Measurements from ENCODE around the gene NLRP5.
A peak's percentile ranks its signal among the peaks of the same experiment; 100 is the strongest.
"Not testable (repeated sequence)": the region's sequence is repeated elsewhere in the genome, so short reads cannot be mapped to it uniquely, and the experiment has no call there.

NLRP5 gene

GRCh38 chr19:56099638-56100539 is 113.3 kb downstream of the NLRP5 start:
- DNase-seq, result no peak

GRCh38 chr19:56101095-56101494 is 114.5 kb downstream of the NLRP5 start:
- DNase-seq, result no peak

DNA sequence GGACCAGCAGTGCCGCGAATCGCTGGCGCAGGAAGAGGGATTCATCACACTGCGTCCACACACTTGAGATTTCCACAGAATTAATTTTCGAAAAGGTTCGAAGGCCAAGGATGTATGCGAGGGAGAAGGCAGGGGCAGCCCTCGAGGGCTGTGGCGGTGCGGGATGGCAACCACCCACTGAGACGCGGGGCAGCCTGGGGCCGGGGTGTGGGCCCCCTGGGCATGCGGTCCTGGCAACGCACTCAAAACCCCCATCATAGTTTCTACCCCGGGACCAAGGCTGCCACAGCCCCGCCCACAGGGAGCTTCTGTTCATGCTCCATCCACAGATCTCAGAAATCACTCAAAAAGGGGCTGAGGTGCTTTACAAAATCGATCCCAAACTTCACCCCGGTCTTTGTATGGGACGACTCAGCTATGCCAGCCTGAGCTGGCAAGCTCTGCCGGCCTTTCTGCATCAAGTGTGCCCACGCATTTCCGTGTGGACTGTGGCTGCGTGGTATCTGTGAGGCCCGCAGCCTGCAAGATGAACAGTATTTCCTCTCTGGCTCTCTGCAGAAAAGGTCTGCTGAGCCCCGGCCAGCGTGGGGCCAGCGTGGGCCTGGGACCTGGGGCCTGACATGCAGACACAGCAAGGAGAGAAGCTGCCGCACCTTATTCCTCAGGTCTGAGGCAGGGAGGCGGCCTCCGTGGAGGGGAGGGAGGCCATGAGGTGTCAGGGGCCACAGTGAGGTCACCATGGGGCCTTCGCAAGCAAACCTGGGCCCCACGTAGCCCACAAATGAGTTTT is 115.4 kb downstream of the NLRP5 start:
- peak; percentile 24 to 36 (median 33) for DNase-seq

- DNase-seq, result no peak
These were observed 116.5 kb downstream of the NLRP5 start for GRCh38 chr19:56103027-56103614.

DNA sequence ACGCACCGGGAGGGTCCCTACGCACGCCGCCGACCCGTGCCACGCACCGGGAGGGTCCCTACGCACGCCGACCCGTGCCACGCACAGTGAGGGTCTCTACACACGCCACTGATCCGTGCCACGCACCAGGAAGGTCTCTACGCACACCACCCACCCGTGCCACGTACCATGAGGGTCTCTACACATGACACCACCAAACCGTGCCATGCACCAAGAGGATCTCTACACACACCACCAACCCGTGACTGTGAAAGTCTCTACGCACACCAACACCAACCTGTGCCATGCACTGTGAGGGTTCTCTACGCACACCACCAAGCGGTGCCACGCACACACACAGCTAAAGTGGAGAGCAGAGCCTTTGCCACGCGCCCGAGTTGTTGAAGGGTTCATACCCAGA is 117.8 kb downstream of the NLRP5 start:
- no peak for DNase-seq

GRCh38 chr19:56105090-56105701 is 118.6 kb downstream of the NLRP5 start:
- DNase-seq, result peak; percentile 70 to 82 (median 74)

- DNase-seq, result not testable (repeated sequence)
These were observed 119.3 kb downstream of the NLRP5 start for GRCh38 chr19:56105831-56106396.

DNA sequence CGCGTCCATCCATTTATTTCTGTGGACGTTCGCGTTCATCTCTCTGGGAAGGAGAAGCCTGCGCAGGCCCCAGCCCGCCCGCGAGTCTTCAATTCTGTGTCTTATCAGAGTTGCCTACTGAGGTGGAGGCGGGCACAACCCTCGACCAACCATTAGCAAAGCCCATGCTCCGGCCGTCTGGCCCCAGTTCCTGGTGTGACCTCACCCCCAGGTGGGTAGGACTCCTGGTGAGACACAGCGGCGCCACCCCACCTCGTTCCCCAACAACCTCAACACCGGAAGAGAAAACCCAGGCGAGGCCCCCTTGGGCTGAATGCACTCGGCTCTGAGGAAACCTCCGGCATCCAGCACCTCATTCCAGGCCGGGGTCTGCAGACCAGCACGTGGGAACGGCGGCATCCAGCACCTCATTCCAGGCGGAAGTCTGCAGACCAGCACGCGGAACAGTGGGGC is 119.8 kb downstream of the NLRP5 start:
- no peak for DNase-seq

DNA sequence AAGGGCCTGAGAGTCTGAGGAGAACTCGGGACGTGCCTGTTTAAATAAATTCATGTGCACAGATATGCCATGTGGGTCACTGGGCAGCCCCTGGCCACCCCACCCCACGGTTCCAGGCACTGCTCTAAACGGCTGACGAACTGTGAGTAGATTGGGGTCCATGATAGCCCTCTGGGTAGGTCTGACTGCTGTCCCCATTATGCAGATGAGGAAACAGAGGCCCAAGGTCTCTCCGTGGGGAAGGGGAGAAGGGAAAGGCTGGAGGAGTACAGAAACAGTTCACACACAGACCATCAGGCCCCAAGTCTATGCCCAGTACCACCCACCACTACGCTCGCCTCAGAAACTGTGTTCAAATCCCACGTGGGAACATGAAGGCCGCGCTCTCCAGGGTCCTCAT is 120.4 kb downstream of the NLRP5 start:
- DNase-seq, result no peak

DNA sequence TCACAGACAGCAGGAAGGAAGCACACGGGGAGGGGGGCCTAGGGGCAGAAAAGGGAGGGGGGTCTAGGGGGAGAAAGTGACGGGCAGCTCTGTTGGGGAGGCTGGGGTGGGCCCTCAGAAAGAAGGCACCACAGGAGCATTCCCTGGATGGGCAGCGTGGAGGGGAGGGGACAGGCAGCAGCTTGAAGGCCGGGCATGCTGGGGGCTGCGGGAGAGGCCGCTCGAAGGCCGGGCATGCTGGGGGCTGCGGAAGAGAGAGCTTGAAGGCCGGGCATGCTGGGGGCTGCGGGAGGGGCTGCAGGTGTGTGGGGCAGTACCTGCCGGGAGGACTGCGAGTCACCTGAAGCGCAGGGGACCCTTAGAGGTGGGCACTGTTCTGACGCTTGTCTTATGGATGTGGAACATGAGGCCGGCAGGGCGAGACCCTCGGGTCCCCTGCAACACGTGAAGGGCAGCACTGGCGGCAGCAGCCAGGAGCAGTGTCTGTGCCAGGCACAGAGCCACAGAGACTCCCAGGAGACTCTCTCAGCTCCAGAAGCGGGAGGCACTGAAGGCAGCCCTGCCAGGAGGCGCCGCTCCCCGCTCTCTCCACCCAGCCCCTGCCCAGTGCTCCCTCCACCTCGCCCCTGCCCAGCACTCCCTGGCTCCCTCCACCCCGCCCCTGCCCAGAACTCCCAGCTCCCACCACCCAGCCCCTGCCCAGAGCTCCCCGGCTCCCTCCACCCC is 121.2 kb downstream of the NLRP5 start:
- no peak for DNase-seq

DNA sequence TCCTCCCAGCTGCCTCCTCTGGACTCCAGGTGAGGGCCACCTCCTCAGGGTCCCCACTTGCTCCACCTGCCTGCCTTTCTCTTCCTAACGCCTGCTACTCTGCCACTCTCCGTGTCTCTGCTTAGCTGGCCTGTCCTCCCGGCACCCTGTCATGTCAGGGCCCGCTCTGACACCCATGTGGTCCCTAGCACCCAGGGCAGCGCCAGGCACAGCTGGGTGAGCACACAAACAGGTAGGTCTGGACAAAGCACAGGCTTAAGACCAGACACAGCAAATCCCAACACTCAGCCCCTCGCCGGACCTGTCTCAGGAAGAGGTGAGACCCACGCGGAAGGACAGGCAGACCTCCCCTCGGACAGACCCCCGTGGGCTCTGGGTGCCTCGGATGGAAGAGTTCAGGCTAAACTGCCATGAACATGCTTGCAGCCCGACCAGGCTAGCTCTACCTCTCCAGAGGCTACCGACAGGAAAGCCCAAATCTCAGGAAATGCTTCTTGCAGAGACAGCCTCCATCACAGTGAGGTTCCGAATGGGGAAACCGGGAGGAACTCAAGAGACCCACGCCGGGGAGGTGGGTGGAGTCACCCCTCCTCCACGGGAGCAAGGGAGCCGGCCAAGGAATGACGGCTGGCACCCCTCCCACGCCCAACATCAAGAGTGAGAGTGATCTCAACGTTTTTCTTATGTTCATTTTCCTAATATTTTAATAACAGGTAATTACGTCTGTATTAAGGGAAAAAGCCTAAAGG is 122.0 kb downstream of the NLRP5 start:
- DNase-seq, result peak; percentile 52 to 67 (median 52)

- peak in 2 of 3 donors; percentile 18 to 32 for DNase-seq
These were observed 122.7 kb downstream of the NLRP5 start for GRCh38 chr19:56109226-56109625.

- peak; percentile 44 to 64 (median 56) for DNase-seq
These were observed 124.2 kb downstream of the NLRP5 start for GRCh38 chr19:56110515-56111448.
